HG03066 (cell line): ENCODE results near the gene CCDC102A.

Experiments
- ATAC-seq: cut with Tn5 transposase; IDR thresholded peaks from one replicate; pipeline ENCODE4 v1.9.1; 2021; ENCODE audit warnings: low read depth; ENCODE audit not compliant: unreplicated experiment

The CCDC102A gene

DNA sequence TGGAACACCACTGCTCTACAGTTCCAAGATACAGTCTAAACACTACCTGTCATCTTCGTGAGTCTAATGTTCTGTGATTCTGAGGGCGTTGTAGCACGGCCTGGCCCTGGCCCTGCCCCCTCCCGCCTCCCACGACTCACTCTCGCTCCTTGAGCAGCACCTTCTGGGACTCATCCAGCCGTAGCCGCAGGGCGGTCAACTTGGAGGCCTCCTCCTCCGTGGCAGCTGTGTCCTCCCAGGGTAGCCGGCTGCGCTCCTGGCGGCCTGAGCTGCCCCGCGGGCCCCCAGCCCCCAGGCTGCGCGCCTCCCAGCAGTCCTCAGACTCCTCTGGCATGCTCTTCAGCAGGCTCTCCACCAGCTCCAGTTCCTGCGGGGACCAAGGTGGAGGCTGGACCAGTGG lies 10.6 kb downstream of the CCDC102A start:
- ATAC-seq, result no peak

DNA sequence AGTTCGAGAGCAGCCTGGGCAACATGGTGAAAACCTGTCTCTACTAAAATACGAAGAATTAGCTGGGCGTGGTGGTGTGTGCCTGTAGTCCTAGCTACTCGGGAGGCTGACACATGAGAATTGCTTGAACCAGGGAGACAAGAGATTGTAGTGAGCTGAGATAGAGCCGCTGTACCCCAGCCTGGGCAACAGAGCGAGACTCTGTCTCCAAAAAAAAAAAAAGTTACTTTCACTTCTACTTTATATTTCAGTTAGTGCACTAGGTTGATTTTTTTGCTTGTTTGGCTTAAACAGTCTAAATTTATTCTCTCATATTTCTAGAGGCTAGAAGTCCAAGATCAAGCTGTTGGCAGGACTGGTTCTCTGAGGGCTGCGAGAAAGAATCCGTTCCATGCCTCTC lies 13.4 kb downstream of the CCDC102A start:
- no peak for ATAC-seq

- no peak for ATAC-seq
Observed at GRCh38 chr16:57519796-57520360, 16.5 kb downstream of the CCDC102A start.

GRCh38 chr16:57518922-57519321 lies 17.4 kb downstream of the CCDC102A start:
- ATAC-seq, result no peak

DNA sequence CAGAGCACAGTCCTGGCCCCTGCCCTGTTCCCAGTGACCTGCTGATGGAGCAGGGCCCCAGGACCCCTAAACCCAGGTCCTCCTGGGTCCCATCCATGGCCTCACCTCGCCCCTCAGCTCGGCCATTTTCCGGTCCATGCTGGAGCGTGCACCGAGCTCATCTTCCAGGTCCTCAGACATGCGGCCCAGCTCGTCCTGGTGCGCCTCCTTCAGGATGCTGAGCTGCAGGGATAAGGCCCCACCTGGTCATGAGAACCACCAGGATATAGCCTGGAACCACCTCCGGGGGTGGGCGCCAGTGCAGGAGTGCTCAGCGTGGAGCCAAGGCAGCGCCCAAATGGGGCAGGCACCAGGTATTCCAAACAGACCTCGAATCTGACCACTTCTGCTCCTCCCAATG lies 17.9 kb downstream of the CCDC102A start:
- ATAC-seq, result no peak

GRCh38 chr16:57517397-57518367 lies 18.7 kb downstream of the CCDC102A start:
- no peak for ATAC-seq

- ATAC-seq, result no peak
Observed at GRCh38 chr16:57516773-57517172, 19.6 kb downstream of the CCDC102A start.

GRCh38 chr16:57516176-57516725 lies 20.1 kb downstream of the CCDC102A start:
- ATAC-seq, result no peak

- ATAC-seq, result no peak
Observed at GRCh38 chr16:57514791-57515600, 21.4 kb downstream of the CCDC102A start.

GRCh38 chr16:57514371-57514770 lies 22.0 kb downstream of the CCDC102A start:
- no peak for ATAC-seq

- ATAC-seq, result no peak
Observed at GRCh38 chr16:57513371-57514102, 22.8 kb downstream of the CCDC102A start.

DNA sequence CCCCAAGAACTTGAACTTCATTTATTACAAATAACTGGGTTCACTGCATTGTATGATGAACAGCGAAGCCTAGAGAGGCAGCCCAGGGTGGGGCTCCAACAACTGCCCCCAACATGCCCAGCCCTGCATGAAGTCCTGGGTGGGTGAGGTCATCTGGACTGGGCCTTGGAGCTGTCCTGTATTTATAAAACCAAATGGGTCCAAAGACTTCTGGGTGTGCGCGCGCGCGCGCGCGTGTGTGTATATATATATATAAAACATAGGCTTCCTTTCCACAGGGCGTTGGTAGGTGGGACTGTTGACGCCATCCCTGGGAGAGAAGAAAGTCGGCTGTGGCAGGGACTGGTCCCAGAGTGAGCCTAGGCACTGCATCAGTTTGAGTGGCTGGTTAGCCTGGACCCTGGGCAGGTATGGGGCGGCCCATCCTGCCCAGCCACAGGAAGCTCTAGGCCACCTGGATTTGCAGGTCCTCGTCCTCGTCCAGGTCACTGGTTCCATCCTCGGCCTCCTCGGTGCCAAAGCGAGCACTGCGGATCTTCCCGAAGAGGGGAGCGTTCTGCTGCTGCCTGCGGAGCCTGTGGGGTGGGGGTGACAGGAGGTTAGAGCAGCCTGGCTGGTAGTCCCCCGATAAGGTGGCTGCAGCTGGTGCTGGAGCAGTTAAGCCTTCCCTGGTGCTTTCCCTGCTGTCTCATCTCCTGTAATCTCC lies 23.9 kb downstream of the CCDC102A start:
- no peak for ATAC-seq

DNA sequence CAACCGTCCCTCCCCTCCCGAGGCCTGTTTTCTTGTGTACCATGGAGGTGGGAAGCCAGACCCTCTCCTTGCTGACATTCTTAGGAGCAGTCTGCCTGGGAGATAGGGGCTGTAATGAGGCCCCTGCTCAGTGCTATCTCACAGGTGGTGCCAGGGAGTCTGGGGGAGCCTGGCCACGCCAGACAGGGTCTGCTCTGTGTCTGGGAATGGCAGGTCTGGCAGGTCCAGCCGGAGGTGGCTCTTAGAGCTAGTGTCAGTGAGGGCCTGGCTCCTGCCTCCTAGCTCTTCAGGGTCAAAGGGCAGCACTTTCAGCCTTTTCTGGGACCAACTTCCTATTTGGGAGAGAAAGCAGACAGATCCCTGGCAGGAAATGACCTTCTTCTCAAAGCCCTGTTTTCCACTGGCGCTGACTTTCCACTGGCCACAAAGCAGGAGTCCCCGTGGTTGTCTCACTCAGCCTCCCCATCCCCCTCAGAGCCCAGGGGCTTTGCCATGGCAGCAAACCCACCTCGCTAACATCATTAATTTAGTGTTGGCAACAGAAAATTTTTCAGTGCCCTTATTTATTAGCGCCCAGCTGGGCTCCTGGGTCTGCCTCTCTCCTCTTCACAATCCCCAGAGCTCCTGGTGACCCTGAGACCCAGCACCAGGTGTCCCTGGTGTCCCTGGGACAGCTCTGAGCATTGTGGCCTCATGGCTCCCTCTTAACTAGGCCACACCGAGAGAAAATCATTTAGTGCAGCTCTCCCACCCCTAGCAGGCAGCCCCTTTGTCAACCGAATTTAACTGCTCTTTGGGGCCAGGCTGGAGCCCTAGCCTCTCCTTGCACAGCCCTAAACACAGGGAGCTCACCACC lies 26.1 kb downstream of the CCDC102A start:
- no peak for ATAC-seq

- ATAC-seq, result no peak
Observed at GRCh38 chr16:57509231-57509923, 27.0 kb downstream of the CCDC102A start.

DNA sequence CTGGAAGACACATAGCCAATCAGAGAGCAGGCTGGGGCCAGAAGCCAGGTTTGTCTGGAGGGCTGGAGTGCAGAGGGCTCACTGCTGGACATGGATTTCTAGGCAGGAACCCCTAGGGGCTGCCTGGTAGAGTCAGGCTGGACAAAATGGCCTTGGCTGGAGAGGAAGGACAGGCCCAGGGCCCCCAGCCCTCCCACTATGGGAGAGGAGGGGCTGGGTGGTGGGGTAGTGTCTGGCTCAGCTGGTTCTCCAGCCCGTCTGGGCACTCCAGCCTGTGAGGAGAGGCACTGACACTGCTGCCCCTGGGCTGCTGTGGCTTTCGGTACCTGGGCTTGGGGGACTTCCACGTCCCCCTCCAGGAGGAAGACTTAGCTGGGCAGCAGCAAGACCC lies 28.3 kb downstream of the CCDC102A start:
- no peak for ATAC-seq

- ATAC-seq, result no peak
Observed at GRCh38 chr16:57507136-57508034, 29.0 kb downstream of the CCDC102A start.

- no peak for ATAC-seq
Observed at GRCh38 chr16:57505169-57505568, 31.2 kb downstream of the CCDC102A start.
